Caco-2 (cell line): Measurements from ENCODE around the gene CCDC73. TPM values are rescaled to one million over a fixed set of nuclear protein-coding genes. Genes with fewer than 3 reads are reported as not detected.
A peak's percentile ranks its signal among the peaks of the same experiment; 100 is the strongest.

Experiments used
- BruUV-seq: library from RNA; stranded (reverse); fragments of 400-500 nt; replicated peaks from 2 replicates; lab custom pipeline; 2021; lab: Mats Ljungman, UMichigan
- CTCF ChIA-PET: fragments of 300-600 bp; sonication (Branson Sonifier 250); formaldehyde crosslinking; loops from one replicate; lab custom pipeline; 2022; ENCODE audit warnings: antibody characterized with exemption; lab: Charles Lee
- POLR2A ChIA-PET: fragments of 300-600 bp; sonication (Branson Sonifier 250); formaldehyde crosslinking; loops from one replicate; lab custom pipeline; 2022; ENCODE audit warnings: antibody characterized with exemption; lab: Charles Lee
- DNase-seq, 2 experiments: peaks; one replicate each; pipeline versions ENCODE4 v3.0.0 to v3.0.0-alpha.2; 2020 to 2022
- H3K27me3 ChIP-seq: replicated peaks from 2 replicates; pipeline ENCODE4 v1.6.0; 2011; ENCODE audit warnings: low read length; ENCODE audit not compliant: control insufficient read depth, insufficient read depth
- H3K36me3 ChIP-seq: 2 replicates; pipeline ENCODE4 v1.5.1; 2011; ENCODE audit warnings: low read length; ENCODE audit not compliant: control insufficient read depth, insufficient read depth
- H3K4me1 ChIP-seq: fragments of 250-450 bp; sonication (Bioruptor Pico); 2 replicates; pipeline ENCODE4 v1.5.1; 2020; ENCODE audit warnings: mild to moderate bottlenecking
- H3K4me3 ChIP-seq: 2 replicates; pipeline ENCODE4 v1.5.1; 2011; ENCODE audit warnings: low read depth, mild to moderate bottlenecking, control low read depth, low read length
- H3K9me3 ChIP-seq: fragments of 250-450 bp; sonication (Bioruptor Pico); 2 replicates; pipeline ENCODE4 v1.5.1; 2020; ENCODE audit warnings: mild to moderate bottlenecking, moderate library complexity
- H3K27ac Mint-ChIP-seq: one replicate; pipeline ENCODE4 v1.8.0; 2022; ENCODE audit warnings: mixed read lengths; ENCODE audit not compliant: unreplicated experiment
- H3K27me3 Mint-ChIP-seq: one replicate; pipeline ENCODE4 v1.8.0; 2022; ENCODE audit warnings: mixed read lengths; ENCODE audit not compliant: insufficient read depth, unreplicated experiment
- H3K36me3 Mint-ChIP-seq: one replicate; pipeline ENCODE4 v1.8.0; 2022; ENCODE audit warnings: mild to moderate bottlenecking, mixed read lengths; ENCODE audit not compliant: insufficient read depth, unreplicated experiment
- H3K4me1 Mint-ChIP-seq: one replicate; pipeline ENCODE4 v1.8.0; 2022; ENCODE audit warnings: low read depth, mixed read lengths; ENCODE audit not compliant: unreplicated experiment
- H3K4me3 Mint-ChIP-seq: one replicate; pipeline ENCODE4 v1.8.0; 2022; ENCODE audit warnings: mild to moderate bottlenecking, moderate library complexity, mixed read lengths; ENCODE audit not compliant: unreplicated experiment
- H3K9me3 Mint-ChIP-seq: one replicate; pipeline ENCODE4 v1.8.0; 2022; ENCODE audit warnings: mixed read lengths; ENCODE audit not compliant: unreplicated experiment
- intact Hi-C: fragments of 100-400 bp; cut with micrococcal nuclease; formaldehyde crosslinking; loops from one replicate; pipeline ENCODE4 v1.10.0; 2022; ENCODE audit not compliant: unreplicated experiment
- total RNA-seq: library from RNA; stranded (reverse); gene quantifications from 2 replicates; pipeline ENCODE4 v1.2.3, GENCODE V29; 2022
- TF ChIP-seq, protein P1 (sequence below), 2 experiments: fragments of 200-600 bp in 1 of 2; IDR thresholded peaks; 1 replicate in 1 of 2; 2 replicates in 1 of 2; pipeline versions ENCODE4 v1.5.1 to v1.8.0; 2011 to 2022; ENCODE audit warnings: antibody characterized with exemption in 1 of 2, control low read depth in 1 of 2, inconsistent platforms in 1 of 2, low read depth in 1 of 2, low read length in 1 of 2, mild to moderate bottlenecking in 1 of 2, moderate library complexity in 1 of 2; ENCODE audit not compliant: insufficient read depth in 1 of 2, severe bottlenecking in 1 of 2, unreplicated experiment in 1 of 2

The CCDC73 gene
- total RNA-seq, 1 experiment from 2014 or later = not detected

- POLR2A ChIA-PET = no interaction called here
- Mint-ChIP-seq H3K4me3 (no peak overlapping the region), H3K9me3 (no peaks in the 10 kb centered on the region), H3K36me3 (peaks cover 14% of the 10 kb centered on the region), H3K27me3 (no peaks in the 10 kb centered on the region), H3K27ac (no peak overlapping the region), H3K4me1 (peaks cover 9% of the 10 kb centered on the region)
- no peaks in the 10 kb centered on the region for H3K36me3 ChIP-seq
- intact Hi-C loops = loop anchor here (10.0 kb wide), 1 partner anchor 1465 kb away; no protein-coding TSS in a partner anchor
- H3K4me1 ChIP-seq = peaks cover 10% of the 10 kb centered on the region
- H3K9me3 ChIP-seq = no peaks in the 10 kb centered on the region
- TF ChIP-seq, protein P1, sequence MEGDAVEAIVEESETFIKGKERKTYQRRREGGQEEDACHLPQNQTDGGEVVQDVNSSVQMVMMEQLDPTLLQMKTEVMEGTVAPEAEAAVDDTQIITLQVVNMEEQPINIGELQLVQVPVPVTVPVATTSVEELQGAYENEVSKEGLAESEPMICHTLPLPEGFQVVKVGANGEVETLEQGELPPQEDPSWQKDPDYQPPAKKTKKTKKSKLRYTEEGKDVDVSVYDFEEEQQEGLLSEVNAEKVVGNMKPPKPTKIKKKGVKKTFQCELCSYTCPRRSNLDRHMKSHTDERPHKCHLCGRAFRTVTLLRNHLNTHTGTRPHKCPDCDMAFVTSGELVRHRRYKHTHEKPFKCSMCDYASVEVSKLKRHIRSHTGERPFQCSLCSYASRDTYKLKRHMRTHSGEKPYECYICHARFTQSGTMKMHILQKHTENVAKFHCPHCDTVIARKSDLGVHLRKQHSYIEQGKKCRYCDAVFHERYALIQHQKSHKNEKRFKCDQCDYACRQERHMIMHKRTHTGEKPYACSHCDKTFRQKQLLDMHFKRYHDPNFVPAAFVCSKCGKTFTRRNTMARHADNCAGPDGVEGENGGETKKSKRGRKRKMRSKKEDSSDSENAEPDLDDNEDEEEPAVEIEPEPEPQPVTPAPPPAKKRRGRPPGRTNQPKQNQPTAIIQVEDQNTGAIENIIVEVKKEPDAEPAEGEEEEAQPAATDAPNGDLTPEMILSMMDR (IDR thresholded peaks at IDR 0.05; ENCODE audit: insufficient read depth in 1 of 2, low read depth in 1 of 2, low read length in 1 of 2, severe bottlenecking in 1 of 2, unreplicated experiment in 1 of 2) = no peak
- CTCF ChIA-PET = no interaction called here
- BruUV-seq = no TSS peak
- H3K4me3 ChIP-seq = no peak overlapping the region
- H3K27me3 ChIP-seq = no peaks in the 10 kb centered on the region
- no peak for DNase-seq
Measured at GRCh38 chr11:32839308-32839707, 44.8 kb upstream of the CCDC73 start.

GRCh38 chr11:32838505-32839274 lies 44.2 kb upstream of the CCDC73 start:
- Mint-ChIP-seq H3K4me1 (peaks cover 9% of the 10 kb centered on the region), H3K36me3 (peaks cover 14% of the 10 kb centered on the region), H3K9me3 (no peaks in the 10 kb centered on the region), H3K27ac (no peak overlapping the region), H3K4me3 (no peak overlapping the region), H3K27me3 (no peaks in the 10 kb centered on the region)
- Histone ChIP-seq H3K9me3 (no peaks in the 10 kb centered on the region), H3K36me3 (no peaks in the 10 kb centered on the region), H3K4me3 (no peak overlapping the region), H3K27me3 (no peaks in the 10 kb centered on the region), H3K4me1 (peaks cover 10% of the 10 kb centered on the region)
- ChIA-PET CTCF (no interaction called here), POLR2A (no interaction called here)
- TF ChIP-seq, protein P1 (IDR thresholded peaks at IDR 0.05; ENCODE audit: insufficient read depth in 1 of 2, low read depth in 1 of 2, low read length in 1 of 2, severe bottlenecking in 1 of 2, unreplicated experiment in 1 of 2) = no peak
- peak in 1 of 2 experiments; percentile 47 for DNase-seq
- intact Hi-C loops = loop anchor here (1.0 to 10.0 kb wide), 2 partner anchors 8 to 1466 kb away; no protein-coding TSS in a partner anchor
- no TSS peak for BruUV-seq

- H3K27me3 ChIP-seq = no peaks in the 10 kb centered on the region
- CTCF ChIA-PET = no interaction called here
- H3K4me1 Mint-ChIP-seq = peaks cover 9% of the 10 kb centered on the region
- no peak overlapping the region for H3K27ac Mint-ChIP-seq
- POLR2A ChIA-PET = no interaction called here
- intact Hi-C loops = loop anchor here (10.0 kb wide), 1 partner anchor 1468 kb away; no protein-coding TSS in a partner anchor
- H3K4me3 ChIP-seq = no peak overlapping the region
- peaks cover 14% of the 10 kb centered on the region for H3K36me3 Mint-ChIP-seq
- no peak overlapping the region for H3K4me3 Mint-ChIP-seq
- no peaks in the 10 kb centered on the region for H3K9me3 Mint-ChIP-seq
- H3K27me3 Mint-ChIP-seq = no peaks in the 10 kb centered on the region
- H3K9me3 ChIP-seq = no peaks in the 10 kb centered on the region
- DNase-seq = no peak
- no TSS peak for BruUV-seq
- peaks cover 10% of the 10 kb centered on the region for H3K4me1 ChIP-seq
- TF ChIP-seq, protein P1 (IDR thresholded peaks at IDR 0.05; ENCODE audit: insufficient read depth in 1 of 2, low read depth in 1 of 2, low read length in 1 of 2, severe bottlenecking in 1 of 2, unreplicated experiment in 1 of 2) = no peak
- H3K36me3 ChIP-seq = no peaks in the 10 kb centered on the region; the same call in none of the 2 replicates
Measured at GRCh38 chr11:32836946-32837345, 42.5 kb upstream of the CCDC73 start.
